Kidney (tissue), 14 donors: Measurements from ENCODE around the gene FBXO48. TPM values are rescaled to one million over a fixed set of nuclear protein-coding genes. Genes with fewer than 3 reads are reported as not detected.

Experiments used
- DNase-seq, 5 donors: peaks; one replicate each; pipeline ENCODE4 v3.0.0-alpha.2; 2013 to 2020
- FAIRE-seq: peaks from 2 replicates; lab custom pipeline; 2012; peaks lifted over from hg19 to GRCh38; lab: Jason Lieb, UNC
- H3K27ac ChIP-seq, 2 donors: one replicate each; pipeline ENCODE4 v1.7.0; 2013; ENCODE audit warnings: low read depth in 2 of 2, low read length in 2 of 2, inconsistent platforms in 1 of 2
- H3K27me3 ChIP-seq: one replicate; pipeline ENCODE4 v1.7.1; 2013; ENCODE audit warnings: low read length, inconsistent platforms; ENCODE audit not compliant: control insufficient read depth, insufficient read depth
- H3K36me3 ChIP-seq, 3 donors: one replicate each; pipeline versions ENCODE4 v1.7.0 to v1.7.1; 2013; ENCODE audit warnings: low read length in 3 of 3, control low read depth in 1 of 3, inconsistent platforms in 1 of 3; ENCODE audit not compliant: insufficient read depth in 3 of 3, control insufficient read depth in 2 of 3
- H3K4me1 ChIP-seq, 3 donors: one replicate each; pipeline versions ENCODE4 v1.7.0 to v1.7.1; 2013; ENCODE audit warnings: low read length in 3 of 3, inconsistent platforms in 1 of 3, low read depth in 1 of 3; ENCODE audit not compliant: control insufficient read depth in 2 of 3, insufficient read depth in 2 of 3
- H3K4me3 ChIP-seq, 3 donors: one replicate each; pipeline versions ENCODE4 v1.7.0 to v1.8.1; 2013; ENCODE audit warnings: low read length in 3 of 3, control low read depth in 1 of 3, inconsistent platforms in 1 of 3
- H3K9ac ChIP-seq, 3 donors: one replicate each; pipeline versions ENCODE4 v1.7.0 to v1.7.1; 2013; ENCODE audit warnings: low read length in 3 of 3, control low read depth in 1 of 3, inconsistent platforms in 1 of 3
- H3K9me3 ChIP-seq, 3 donors: one replicate each; pipeline versions ENCODE4 v1.7.0 to v1.7.1; 2013; ENCODE audit warnings: low read length in 3 of 3, control low read depth in 1 of 3, inconsistent platforms in 1 of 3; ENCODE audit not compliant: control insufficient read depth in 2 of 3, insufficient read depth in 1 of 3
- intact Hi-C: fragments of 100-400 bp; cut with DNase I; formaldehyde crosslinking; loops from one replicate; pipeline ENCODE4 v1.11.1; 2022
- polyA plus RNA-seq: library from polyadenylated mRNA; stranded (reverse); fragments of 350-450 nt; fragmentation: Illumina TruSeq; extraction: RNeasy Lipid Tissue Mini Kit (QIAGEN cat#74804); gene quantifications from one replicate; pipeline ENCODE4 v1.2.3, GENCODE V29; 2014; ENCODE audit warnings: low read depth, low replicate concordance; ENCODE audit not compliant: insufficient read depth
- total RNA-seq: library from RNA; stranded (reverse); fragmentation: NEBNext Ultra II Directional; extraction: Animal tissue kit (Norgen Biotek cat#: 25700); gene quantifications from one replicate; pipeline ENCODE4 v1.2.1, GENCODE V29; 2021
- TF ChIP-seq, protein P1 (sequence below): IDR thresholded peaks from 3 replicates; pipeline ENCODE4 v1.5.1; 2012; ENCODE audit warnings: mild to moderate bottlenecking, moderate library complexity, borderline replicate concordance; ENCODE audit not compliant: insufficient read depth; ENCODE audit errors: extremely low read depth
- donor health status: control.
- donor health status: control.
- donor health status: control.
- donor health status: control.
- donor health status: control.
- donor health status: DM: yes; HTN: yes; CAD: no.
- donor health status: Normal renal cell carcinoma (clear cell type).

FBXO48 gene
- total and polyA plus RNA-seq, 2 donors from 2014 or later, result 0.86 to 1.3 TPM

DNA sequence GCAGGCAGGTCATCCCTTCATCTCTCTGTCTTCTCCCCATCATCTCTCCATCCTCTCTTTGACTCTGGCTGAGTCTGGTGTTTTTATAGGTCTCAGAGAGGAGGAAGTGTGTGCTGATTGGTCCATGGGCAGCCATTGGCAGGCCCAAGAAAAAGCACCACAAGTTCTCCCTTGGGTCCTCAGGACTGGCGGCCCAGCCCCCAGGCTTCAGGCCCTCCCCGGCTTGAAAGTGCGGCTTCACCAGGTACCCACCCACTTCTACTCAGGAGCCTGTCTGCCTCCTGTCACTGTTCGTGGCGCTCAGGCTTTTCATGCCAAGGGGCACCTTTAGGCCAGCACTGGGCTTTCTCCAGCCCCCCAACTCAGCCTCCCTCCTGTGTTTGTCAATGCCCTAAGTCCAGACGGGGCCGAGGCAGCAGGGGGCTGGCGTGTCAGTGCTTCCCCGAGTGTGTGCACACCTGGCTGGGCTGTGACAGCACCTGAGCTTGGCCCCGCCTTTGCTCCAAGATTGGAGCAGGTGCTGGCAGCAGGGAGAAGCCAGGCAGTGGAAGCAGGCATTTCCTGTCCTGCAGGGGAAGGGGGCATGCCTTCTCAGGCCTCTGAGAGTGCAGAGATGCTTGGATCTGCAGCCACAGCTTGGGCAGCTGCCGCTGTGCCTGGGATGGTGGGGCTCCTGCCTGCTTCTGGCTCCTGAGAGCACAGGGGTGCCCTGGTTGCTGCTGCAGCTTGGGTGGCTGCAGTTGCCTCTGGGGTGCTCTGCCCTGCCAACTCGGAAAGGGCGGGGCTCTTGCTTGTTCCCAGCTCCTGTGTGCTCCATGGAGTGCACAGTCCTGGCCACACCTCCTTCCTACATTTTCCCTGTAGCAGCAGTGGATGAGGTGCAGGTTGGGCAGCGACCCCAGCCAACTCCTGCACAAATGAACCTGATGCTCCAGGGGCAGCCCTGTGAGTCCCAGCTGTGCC lies 34.1 kb downstream of the FBXO48 start:
- Histone ChIP-seq H3K9me3 (no peaks in the 10 kb centered on the region), H3K4me3 (no peak overlapping the region), H3K36me3 (no peaks in the 10 kb centered on the region), H3K4me1 (peaks cover 0 to 4% (median 0%) of the 10 kb centered on the region in 3 donors), H3K9ac (no peak overlapping the region), H3K27me3 (no peaks in the 10 kb centered on the region), H3K27ac (no peak overlapping the region)
- intact Hi-C loops, result no loop called here
- TF ChIP-seq, protein P1, sequence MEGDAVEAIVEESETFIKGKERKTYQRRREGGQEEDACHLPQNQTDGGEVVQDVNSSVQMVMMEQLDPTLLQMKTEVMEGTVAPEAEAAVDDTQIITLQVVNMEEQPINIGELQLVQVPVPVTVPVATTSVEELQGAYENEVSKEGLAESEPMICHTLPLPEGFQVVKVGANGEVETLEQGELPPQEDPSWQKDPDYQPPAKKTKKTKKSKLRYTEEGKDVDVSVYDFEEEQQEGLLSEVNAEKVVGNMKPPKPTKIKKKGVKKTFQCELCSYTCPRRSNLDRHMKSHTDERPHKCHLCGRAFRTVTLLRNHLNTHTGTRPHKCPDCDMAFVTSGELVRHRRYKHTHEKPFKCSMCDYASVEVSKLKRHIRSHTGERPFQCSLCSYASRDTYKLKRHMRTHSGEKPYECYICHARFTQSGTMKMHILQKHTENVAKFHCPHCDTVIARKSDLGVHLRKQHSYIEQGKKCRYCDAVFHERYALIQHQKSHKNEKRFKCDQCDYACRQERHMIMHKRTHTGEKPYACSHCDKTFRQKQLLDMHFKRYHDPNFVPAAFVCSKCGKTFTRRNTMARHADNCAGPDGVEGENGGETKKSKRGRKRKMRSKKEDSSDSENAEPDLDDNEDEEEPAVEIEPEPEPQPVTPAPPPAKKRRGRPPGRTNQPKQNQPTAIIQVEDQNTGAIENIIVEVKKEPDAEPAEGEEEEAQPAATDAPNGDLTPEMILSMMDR, result no peak
- no peak for DNase-seq
- FAIRE-seq, result no peak

DNA sequence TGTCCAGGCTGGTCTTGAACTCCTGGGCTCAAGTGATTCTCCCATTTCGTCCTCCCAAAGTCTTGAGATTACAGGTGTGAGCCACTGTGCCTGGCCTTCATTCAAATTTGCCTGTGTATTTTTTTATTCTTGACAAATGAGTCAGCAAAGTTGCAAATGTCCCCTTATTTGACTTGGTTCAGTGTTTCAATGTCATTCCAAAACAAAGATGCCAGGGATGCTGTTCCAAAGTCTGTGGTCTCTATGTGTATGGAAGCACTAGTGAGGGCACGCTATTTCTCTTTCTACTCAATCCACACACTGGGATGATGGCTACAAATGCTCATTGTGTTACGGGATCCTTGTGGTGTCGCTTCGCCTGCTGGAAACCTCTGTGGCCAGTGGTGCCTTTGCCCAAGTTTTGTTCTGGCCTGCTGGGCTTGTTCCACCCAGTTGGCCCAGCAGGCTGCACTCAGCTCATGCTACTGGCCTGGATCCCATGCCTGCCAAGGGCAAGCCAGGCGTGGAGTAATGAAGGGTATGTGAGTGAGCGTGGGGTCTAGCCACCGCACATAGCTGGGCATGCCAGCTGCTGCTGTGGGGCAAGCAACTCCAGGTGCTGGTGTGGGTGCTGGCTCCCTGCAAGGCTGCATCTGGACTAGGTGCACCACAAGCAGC lies 35.6 kb downstream of the FBXO48 start:
- Histone ChIP-seq H3K4me3 (no peak overlapping the region), H3K4me1 (peaks cover 0 to 3% (median 0%) of the 10 kb centered on the region in 3 donors), H3K9ac (no peak overlapping the region), H3K27ac (no peak overlapping the region), H3K9me3 (no peaks in the 10 kb centered on the region), H3K36me3 (no peaks in the 10 kb centered on the region), H3K27me3 (no peaks in the 10 kb centered on the region)
- intact Hi-C loops, result no loop called here
- TF ChIP-seq, protein P1, result no peak
- no peak for DNase-seq
- no peak for FAIRE-seq

DNA sequence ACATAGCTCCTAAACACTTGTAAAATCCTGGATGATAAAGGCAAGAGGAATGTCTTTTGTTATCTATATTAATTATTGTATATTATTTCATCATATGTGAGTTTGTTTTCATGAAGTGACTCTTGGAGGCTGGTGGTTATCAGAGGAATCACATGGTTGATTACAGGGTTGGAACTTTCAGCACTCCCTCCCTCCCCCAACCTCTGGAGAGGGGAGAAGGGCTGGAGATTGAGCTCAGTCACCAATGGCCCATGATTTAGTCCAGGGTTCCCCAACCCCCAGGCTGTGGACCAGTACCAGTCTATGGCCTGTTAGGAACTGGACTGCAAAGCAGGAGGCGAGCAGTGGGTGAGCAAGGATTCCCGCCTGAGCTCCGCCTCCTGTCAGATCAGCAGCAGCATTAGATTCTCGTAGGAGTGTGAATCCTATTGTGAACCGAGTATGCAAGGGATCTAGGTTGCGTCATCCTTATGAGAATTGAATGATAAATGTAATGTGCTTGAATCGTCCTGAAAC lies 37.7 kb downstream of the FBXO48 start:
- H3K27me3 ChIP-seq, result no peaks in the 10 kb centered on the region
- TF ChIP-seq, protein P1, result no peak
- H3K9ac ChIP-seq, result no peak overlapping the region
- H3K4me3 ChIP-seq, result no peak overlapping the region
- H3K4me1 ChIP-seq, result no peaks in the 10 kb centered on the region
- no peaks in the 10 kb centered on the region for H3K36me3 ChIP-seq
- no peak overlapping the region for H3K27ac ChIP-seq
- intact Hi-C loops, result no loop called here
- no peaks in the 10 kb centered on the region for H3K9me3 ChIP-seq
- FAIRE-seq (no peak), DNase-seq (no peak)
